Liver (tissue), 9 donors: ENCODE data around the gene NCAPD2. TPM values are rescaled to one million over a fixed set of nuclear protein-coding genes. Genes with fewer than 3 reads are reported as not detected.
A peak's percentile ranks its signal among the peaks of the same experiment; 100 is the strongest.

Source experiments
- DNase-seq: peaks from one replicate; pipeline ENCODE4 v3.0.0-alpha.2; 2017; ENCODE audit warnings: low spot score
- H3K27ac ChIP-seq, 2 donors: one replicate each; pipeline ENCODE4 v1.7.0; 2013; ENCODE audit warnings: inconsistent platforms in 2 of 2, low read length in 2 of 2, control low read depth in 1 of 2, low read depth in 1 of 2, mild to moderate bottlenecking in 1 of 2
- H3K27me3 ChIP-seq, 4 donors: one replicate each; pipeline versions ENCODE4 v1.6.1 to v1.7.0; 2013; ENCODE audit warnings: low read length in 3 of 4, inconsistent platforms in 1 of 4, mild to moderate bottlenecking in 1 of 4, moderate library complexity in 1 of 4; ENCODE audit not compliant: control insufficient read depth in 4 of 4, insufficient read depth in 4 of 4
- H3K36me3 ChIP-seq, 4 donors: one replicate each; pipeline versions ENCODE4 v1.6.1 to v1.7.0; 2013; ENCODE audit warnings: low read length in 3 of 4, mild to moderate bottlenecking in 3 of 4, low read depth in 1 of 4, moderate library complexity in 1 of 4; ENCODE audit not compliant: control insufficient read depth in 4 of 4, insufficient read depth in 3 of 4
- H3K4me1 ChIP-seq, 4 donors: one replicate each; pipeline versions ENCODE4 v1.6.1 to v1.7.0; 2013; ENCODE audit warnings: low read length in 3 of 4, mild to moderate bottlenecking in 3 of 4, moderate library complexity in 1 of 4; ENCODE audit not compliant: control insufficient read depth in 4 of 4, insufficient read depth in 4 of 4
- H3K4me3 ChIP-seq, 3 donors: one replicate each; pipeline versions ENCODE4 v1.6.1 to v1.7.0; 2013; ENCODE audit warnings: low read length in 3 of 3, control low read depth in 1 of 3, low read depth in 1 of 3, mild to moderate bottlenecking in 1 of 3
- H3K9ac ChIP-seq, 2 donors: one replicate each; pipeline ENCODE4 v1.7.0; 2013; ENCODE audit warnings: low read length in 2 of 2, mild to moderate bottlenecking in 2 of 2, moderate library complexity in 2 of 2, control low read depth in 1 of 2, low read depth in 1 of 2
- H3K9me3 ChIP-seq, 4 donors: one replicate each; pipeline versions ENCODE4 v1.6.1 to v1.7.0; 2013; ENCODE audit warnings: low read length in 3 of 4; ENCODE audit not compliant: control insufficient read depth in 4 of 4
- CTCF ChIP-seq: fragments of 150-350 bp; IDR thresholded peaks from 2 replicates; pipeline ENCODE4 v1.5.1; 2017; ENCODE audit warnings: improper control_type of control experiment, low read depth, low read length; ENCODE audit not compliant: missing input control
- FOXA1 ChIP-seq: IDR thresholded peaks from 2 replicates; pipeline ENCODE4 v1.6.1; 2016; ENCODE audit warnings: antibody characterized with exemption
- FOXA2 ChIP-seq: IDR thresholded peaks from 2 replicates; pipeline ENCODE4 v1.6.1; 2016; ENCODE audit warnings: antibody characterized with exemption
- GABPA ChIP-seq, 2 donors: IDR thresholded peaks in 1 of 2; conservative IDR thresholded peaks in 1 of 2; 2 replicates each; pipeline ENCODE4 v1.6.1; 2016; ENCODE audit warnings: antibody characterized with exemption in 2 of 2, mild to moderate bottlenecking in 1 of 2, moderate library complexity in 1 of 2
- HNF4A ChIP-seq, 2 donors: conservative IDR thresholded peaks; 2 replicates each; pipeline ENCODE4 v1.6.1; 2016; ENCODE audit warnings: antibody characterized with exemption in 2 of 2, mild to moderate bottlenecking in 2 of 2
- HNF4G ChIP-seq: IDR thresholded peaks from 2 replicates; pipeline ENCODE4 v1.6.1; 2016; ENCODE audit warnings: antibody characterized with exemption
- JUND ChIP-seq, 2 donors: IDR thresholded peaks; 2 replicates each; pipeline ENCODE4 v1.6.1; 2016; ENCODE audit warnings: antibody characterized with exemption in 2 of 2
- NR2F2 ChIP-seq: IDR thresholded peaks from 2 replicates; pipeline ENCODE4 v1.6.1; 2016; ENCODE audit warnings: antibody characterized with exemption
- RAD21 ChIP-seq, 2 donors: IDR thresholded peaks; 2 replicates each; pipeline ENCODE4 v1.6.1; 2016; ENCODE audit warnings: antibody characterized with exemption in 2 of 2, mild to moderate bottlenecking in 2 of 2
- REST ChIP-seq: IDR thresholded peaks from 2 replicates; pipeline ENCODE4 v1.6.1; 2016; ENCODE audit warnings: antibody characterized with exemption, mild to moderate bottlenecking
- SP1 ChIP-seq: IDR thresholded peaks from 2 replicates; pipeline ENCODE4 v1.6.1; 2018; ENCODE audit warnings: antibody characterized with exemption, mild to moderate bottlenecking
- TAF1 ChIP-seq: conservative IDR thresholded peaks from 2 replicates; pipeline ENCODE4 v1.6.1; 2016; ENCODE audit warnings: antibody characterized with exemption, mild to moderate bottlenecking
- WGBS: extraction: QIAGEN DNeasy Blood & Tissue Kit; methylation state at CpG from one replicate; pipeline ENCODE4 v1.1.7; 2013; 5-methylcytosine and 5-hydroxymethylcytosine counted together
- polyA plus RNA-seq, 2 donors: library from polyadenylated mRNA; stranded (reverse) in 1 of 2; unstranded in 1 of 2; fragments of 200-250 nt in 1 of 2; fragments of >200 nt in 1 of 2; fragmentation: Nextera tagmentation in 1 of 2; extraction: Ambion mirVana in 1 of 2; gene quantifications; one replicate each; pipeline versions ENCODE4 v1.2.1 to v1.2.3, GENCODE V29; 2013 to 2015
- total RNA-seq, 2 donors: library from RNA; depleted of rRNA; stranded (reverse); fragments of >200 nt; gene quantifications; one replicate each; pipeline ENCODE4 v1.2.3, GENCODE V29; 2014
- donor health status: healthy.
- donor health status: healthy.
- donor health status: healthy.
- donor health status: healthy.
- donor health status: healthy.

The NCAPD2 gene
- total and polyA plus RNA-seq, 4 donors: 2.0 to 55.1 (median 7.4) TPM

GRCh38 chr12:6546016-6546415 lies 52.1 kb downstream of the NCAPD2 start:
- TF ChIP-seq CTCF (no peak), REST (no peak), NR2F2 (no peak), FOXA1 (no peak)
- no peaks in the 10 kb centered on the region for H3K9me3 ChIP-seq
- no peak overlapping the region for H3K27ac ChIP-seq
- DNase-seq: no peak
- peaks cover 7 to 26% (median 14%) of the 10 kb centered on the region in 4 donors for H3K4me1 ChIP-seq
- 91% methylated on average over 10 of the region's 10 CpGs for whole genome bisulfite sequencing
- H3K36me3 ChIP-seq: peaks cover 4 to 26% (median 19%) of the 10 kb centered on the region in 4 donors
- H3K9ac ChIP-seq: no peak overlapping the region
- H3K27me3 ChIP-seq: no peaks in the 10 kb centered on the region
- H3K4me3 ChIP-seq: no peak overlapping the region

GRCh38 chr12:6547566-6547965 lies 53.7 kb downstream of the NCAPD2 start:
- Histone ChIP-seq H3K27ac (no peak overlapping the region), H3K9me3 (no peaks in the 10 kb centered on the region), H3K4me1 (peaks cover 0 to 18% (median 6%) of the 10 kb centered on the region in 4 donors), H3K27me3 (no peaks in the 10 kb centered on the region), H3K4me3 (no peak overlapping the region), H3K9ac (peak overlapping the region in 1 of 2 donors; percentile 14), H3K36me3 (peaks cover 3 to 26% (median 19%) of the 10 kb centered on the region in 4 donors)
- no peak for DNase-seq
- WGBS: 90% methylated on average over 1 of the region's 1 CpG
- TF ChIP-seq JUND (IDR thresholded peaks at IDR 0.05) (no peak), REST (no peak), RAD21 (IDR thresholded peaks at IDR 0.05) (no peak), GABPA (IDR thresholded peaks at IDR 0.05 in 1 of 2, conservative IDR thresholded peaks at IDR 0.05 in 1 of 2) (no peak), SP1 (no peak), FOXA2 (no peak), HNF4G (no peak), HNF4A (conservative IDR thresholded peaks at IDR 0.05) (no peak), TAF1 (no peak)
